ENCODE results near the gene YAE1.

Gene YAE1

DNA sequence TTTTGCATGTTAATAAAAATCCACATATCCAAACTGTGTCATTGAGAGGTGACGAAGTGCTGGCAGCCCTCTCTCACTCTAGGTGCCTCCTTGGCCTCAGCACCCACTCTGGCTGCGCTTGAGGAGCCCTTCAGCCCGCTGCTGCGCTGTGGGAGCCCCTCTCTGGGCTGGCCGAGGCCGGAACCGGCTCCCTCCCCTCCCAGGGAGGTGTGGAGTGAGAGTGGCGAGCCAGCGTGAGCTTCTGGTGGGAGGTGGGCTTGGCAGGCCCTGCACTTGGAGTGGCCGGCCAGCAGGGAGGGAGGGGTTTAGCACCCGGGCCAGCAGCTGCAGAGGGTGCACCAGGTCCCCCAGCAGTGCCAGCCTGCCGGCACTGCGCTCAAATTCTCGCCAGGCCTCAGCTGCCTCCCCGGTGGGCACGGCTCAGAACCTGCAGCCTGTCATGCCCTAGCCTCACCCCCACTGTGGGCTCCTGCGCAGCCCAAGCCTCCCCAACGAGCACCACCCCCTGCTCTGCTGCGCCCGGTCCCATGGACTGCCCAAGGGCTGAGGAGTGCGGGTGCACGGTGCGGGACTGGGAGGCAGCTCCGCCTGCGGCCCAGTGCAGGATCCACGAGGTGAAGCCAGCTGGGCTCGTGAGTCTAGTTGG lies 11.1 kb downstream of the YAE1 start:
- ATAC-seq (no peak), DNase-seq (no peak)
- Mint-ChIP-seq H3K36me3 (ENCODE audit: low read depth) (peaks cover 2% of the 10 kb centered on the region), H3K27ac (no peak overlapping the region), H3K27me3 (no peaks in the 10 kb centered on the region), H3K9me3 (no peaks in the 10 kb centered on the region), H3K4me1 (peaks cover 7% of the 10 kb centered on the region), H3K4me3 (no peak overlapping the region)

DNA sequence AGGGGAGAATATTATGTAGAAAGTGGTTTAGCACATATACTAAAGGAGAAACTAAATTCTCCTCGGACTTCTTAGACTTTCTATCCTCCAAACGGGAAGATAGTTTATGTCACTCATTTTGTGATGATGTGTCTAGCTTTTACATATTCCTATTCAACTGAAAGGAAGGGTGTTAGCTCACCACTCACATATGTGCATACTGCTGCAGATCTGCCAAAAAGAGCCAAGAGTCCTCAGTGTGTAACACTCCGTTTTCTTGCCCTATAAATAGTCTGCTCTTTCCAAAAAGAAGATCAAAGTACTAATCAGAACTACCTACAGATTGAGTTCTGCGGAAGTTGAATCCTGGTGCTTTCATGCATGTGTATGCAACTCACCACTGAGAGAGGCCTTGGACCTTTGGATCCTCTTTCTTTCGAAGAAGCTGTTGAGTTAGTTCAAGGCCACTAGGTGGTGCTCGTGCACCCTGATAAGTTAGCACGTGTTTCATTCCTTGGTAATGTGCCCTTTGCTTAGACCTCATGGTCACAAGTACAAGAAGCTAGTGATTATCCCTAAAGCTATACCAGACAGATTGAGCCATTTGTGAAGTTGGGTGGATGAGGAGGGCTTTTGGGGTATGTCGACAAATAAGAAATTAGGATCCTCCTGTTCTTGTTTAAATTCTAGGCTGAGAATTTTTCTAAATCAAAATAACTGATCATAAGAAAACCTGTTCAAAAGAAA lies 14.1 kb downstream of the YAE1 start:
- peak; percentile 83 for ATAC-seq
- peak overlapping the region; percentile 67 for H3K27ac Mint-ChIP-seq

GRCh38 chr7:39582536-39582935 lies 16.3 kb downstream of the YAE1 start:
- H3K27ac Mint-ChIP-seq: no peak overlapping the region
- DNase-seq (no peak), ATAC-seq (no peak)
- H3K9me3 Mint-ChIP-seq: no peaks in the 10 kb centered on the region
- H3K4me1 Mint-ChIP-seq: peaks cover 16% of the 10 kb centered on the region
- no peak overlapping the region for H3K4me3 Mint-ChIP-seq
- peaks cover 2% of the 10 kb centered on the region for H3K36me3 Mint-ChIP-seq (ENCODE audit: low read depth)
- no peaks in the 10 kb centered on the region for H3K27me3 Mint-ChIP-seq

More for the DNA sequence above, 14.1 kb downstream of the YAE1 start:
- no peak overlapping the region for H3K4me3 Mint-ChIP-seq
- peaks cover 2% of the 10 kb centered on the region for H3K36me3 Mint-ChIP-seq (ENCODE audit: low read depth)
- peaks cover 7% of the 10 kb centered on the region for H3K4me1 Mint-ChIP-seq
- H3K9me3 Mint-ChIP-seq: no peaks in the 10 kb centered on the region
- peak; percentile 76 for DNase-seq
- H3K27me3 Mint-ChIP-seq: no peaks in the 10 kb centered on the region

GRCh38 chr7:39583539-39583938 lies 17.3 kb downstream of the YAE1 start:
- Mint-ChIP-seq H3K27ac (no peak overlapping the region), H3K9me3 (no peaks in the 10 kb centered on the region), H3K4me1 (peaks cover 22% of the 10 kb centered on the region), H3K4me3 (no peak overlapping the region), H3K27me3 (no peaks in the 10 kb centered on the region), H3K36me3 (ENCODE audit: low read depth) (peaks cover 1% of the 10 kb centered on the region)
- no peak for DNase-seq
- ATAC-seq: no peak

- Mint-ChIP-seq H3K27me3 (peaks cover 2% of the 10 kb centered on the region), H3K27ac (no peak overlapping the region), H3K4me1 (peaks cover 47% of the 10 kb centered on the region), H3K4me3 (no peak overlapping the region), H3K36me3 (ENCODE audit: low read depth) (no peaks in the 10 kb centered on the region), H3K9me3 (no peaks in the 10 kb centered on the region)
- ATAC-seq (no peak), DNase-seq (no peak)
These were observed 21.2 kb downstream of the YAE1 start for GRCh38 chr7:39587393-39587792.

DNA sequence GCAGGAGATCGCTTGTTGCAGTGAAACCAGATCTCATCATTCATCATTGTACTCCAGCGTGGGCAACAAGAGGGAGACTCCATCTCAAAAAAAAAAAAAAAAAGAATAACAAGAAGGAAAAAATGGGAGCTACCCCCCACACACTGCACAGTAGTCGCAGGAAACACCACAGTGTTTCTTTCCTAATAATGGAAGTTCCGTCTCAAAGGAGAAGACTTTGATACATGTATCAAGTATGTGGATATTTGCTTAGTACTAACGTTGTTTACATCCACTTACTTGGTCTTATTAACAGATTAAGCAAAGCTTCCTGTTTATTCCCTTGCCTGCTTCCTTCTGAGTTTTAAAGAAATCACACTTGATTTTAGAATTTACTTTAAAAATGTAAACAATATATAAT lies 22.2 kb downstream of the YAE1 start:
- ATAC-seq: no peak
- no peak overlapping the region for H3K27ac Mint-ChIP-seq
- H3K4me1 Mint-ChIP-seq: peaks cover 55% of the 10 kb centered on the region
- H3K27me3 Mint-ChIP-seq: peaks cover 2% of the 10 kb centered on the region
- no peaks in the 10 kb centered on the region for H3K36me3 Mint-ChIP-seq (ENCODE audit: low read depth)
- H3K9me3 Mint-ChIP-seq: no peaks in the 10 kb centered on the region
- no peak for DNase-seq
- H3K4me3 Mint-ChIP-seq: no peak overlapping the region

GRCh38 chr7:39589323-39590111 lies 23.3 kb downstream of the YAE1 start:
- Mint-ChIP-seq H3K4me1 (peaks cover 59% of the 10 kb centered on the region), H3K27ac (peak overlapping the region; percentile 74), H3K4me3 (peak overlapping the region; percentile 37), H3K27me3 (peaks cover 2% of the 10 kb centered on the region), H3K36me3 (ENCODE audit: low read depth) (no peaks in the 10 kb centered on the region), H3K9me3 (no peaks in the 10 kb centered on the region)
- DNase-seq (peak; percentile 71), ATAC-seq (peak; percentile 94)

GRCh38 chr7:39592586-39592985 lies 26.4 kb downstream of the YAE1 start:
- H3K4me1 Mint-ChIP-seq: peaks cover 49% of the 10 kb centered on the region
- ATAC-seq: peak; percentile 67
- peaks cover 2% of the 10 kb centered on the region for H3K27me3 Mint-ChIP-seq
- H3K4me3 Mint-ChIP-seq: peak overlapping the region; percentile 35
- H3K9me3 Mint-ChIP-seq: no peaks in the 10 kb centered on the region
- peak overlapping the region; percentile 83 for H3K27ac Mint-ChIP-seq
- no peak for DNase-seq
- H3K36me3 Mint-ChIP-seq (ENCODE audit: low read depth): no peaks in the 10 kb centered on the region

DNA sequence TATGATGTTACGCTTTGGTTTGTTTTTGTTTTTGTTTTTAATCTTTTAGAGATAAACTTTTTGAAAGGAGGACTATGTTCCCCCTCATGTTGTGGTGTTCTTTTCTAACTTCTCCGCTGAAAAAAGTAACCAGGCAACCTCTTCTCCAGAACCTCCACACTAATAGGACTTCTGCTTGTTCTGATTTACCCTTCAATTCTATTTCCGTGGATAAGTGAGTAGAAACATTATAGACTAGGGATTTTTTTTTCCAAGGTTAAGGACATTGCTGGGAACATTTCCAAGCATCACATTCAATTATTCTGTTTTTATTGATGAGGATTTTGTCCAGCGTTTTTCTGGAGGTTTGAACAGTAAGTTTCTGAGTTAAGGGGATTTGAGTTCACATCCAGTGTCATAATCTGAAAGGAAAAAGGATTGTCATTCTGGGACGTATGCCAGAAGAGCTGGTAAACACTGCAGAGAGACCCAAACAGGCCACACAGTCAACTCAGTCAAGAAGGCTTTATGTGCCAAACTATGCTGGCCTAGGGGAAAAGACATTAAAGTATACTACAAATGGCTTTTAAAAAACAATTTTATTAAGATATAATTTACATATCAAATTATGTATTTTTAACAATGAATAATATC lies 28.9 kb downstream of the YAE1 start:
- H3K36me3 Mint-ChIP-seq (ENCODE audit: low read depth): no peaks in the 10 kb centered on the region
- no peak for ATAC-seq

DNA sequence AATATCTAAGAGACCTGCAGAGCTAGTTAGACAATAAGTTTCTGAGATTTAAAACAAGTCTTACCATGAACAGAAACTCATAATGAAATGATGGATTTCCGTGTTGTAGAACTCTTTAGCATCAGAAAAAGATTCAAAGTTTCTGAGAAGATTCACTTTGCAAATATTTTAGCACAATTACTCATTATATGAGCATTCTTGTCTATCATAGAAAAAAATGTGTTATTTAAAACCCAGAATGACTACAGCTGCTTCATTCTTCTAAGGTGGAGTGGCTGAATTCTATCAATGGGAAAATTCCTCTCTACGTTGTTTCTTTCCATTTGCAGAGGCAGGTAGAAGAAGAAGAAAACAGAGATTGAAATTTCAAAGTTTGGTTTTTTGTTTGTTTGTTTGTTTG lies 36.1 kb downstream of the YAE1 start:
- ATAC-seq (no peak), DNase-seq (no peak)
- Mint-ChIP-seq H3K9me3 (peaks cover 6% of the 10 kb centered on the region), H3K4me3 (no peak overlapping the region), H3K36me3 (ENCODE audit: low read depth) (no peaks in the 10 kb centered on the region), H3K4me1 (peaks cover 36% of the 10 kb centered on the region), H3K27ac (no peak overlapping the region), H3K27me3 (no peaks in the 10 kb centered on the region)

More for the DNA sequence above, 28.9 kb downstream of the YAE1 start:
- Mint-ChIP-seq H3K9me3 (no peaks in the 10 kb centered on the region), H3K27me3 (no peaks in the 10 kb centered on the region), H3K4me1 (peaks cover 33% of the 10 kb centered on the region), H3K4me3 (no peak overlapping the region), H3K27ac (no peak overlapping the region)
- no peak for DNase-seq

DNA sequence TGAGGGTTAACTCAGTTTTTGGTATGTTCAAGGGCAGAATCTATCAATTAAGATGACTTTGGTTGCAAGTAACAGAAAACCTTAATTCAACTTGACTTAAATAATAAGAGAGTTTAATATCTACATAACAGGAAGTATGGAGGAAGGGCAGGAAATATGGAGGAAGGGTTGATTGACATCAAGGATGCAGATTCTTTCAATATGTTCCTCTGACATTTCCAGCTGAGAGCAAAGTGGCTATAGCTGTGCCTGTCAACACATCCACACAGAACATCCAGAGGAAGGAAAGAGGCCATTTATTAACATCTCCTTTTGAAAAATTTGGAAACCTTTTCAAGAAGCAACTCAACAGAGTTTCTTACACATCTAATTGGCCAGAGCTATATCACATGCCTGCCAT lies 37.7 kb downstream of the YAE1 start:
- peaks cover 6% of the 10 kb centered on the region for H3K9me3 Mint-ChIP-seq
- H3K27ac Mint-ChIP-seq: no peak overlapping the region
- ATAC-seq (no peak), DNase-seq (no peak)
- no peaks in the 10 kb centered on the region for H3K27me3 Mint-ChIP-seq
- no peak overlapping the region for H3K4me3 Mint-ChIP-seq
- H3K36me3 Mint-ChIP-seq (ENCODE audit: low read depth): no peaks in the 10 kb centered on the region
- H3K4me1 Mint-ChIP-seq: peaks cover 44% of the 10 kb centered on the region

GRCh38 chr7:39605087-39605486 lies 38.9 kb downstream of the YAE1 start:
- peak overlapping the region; percentile 13 for H3K27ac Mint-ChIP-seq
- DNase-seq (no peak), ATAC-seq (peak; percentile 86)
- peaks cover 54% of the 10 kb centered on the region for H3K4me1 Mint-ChIP-seq
- H3K4me3 Mint-ChIP-seq: no peak overlapping the region
- H3K9me3 Mint-ChIP-seq: peaks cover 6% of the 10 kb centered on the region
- H3K36me3 Mint-ChIP-seq (ENCODE audit: low read depth): no peaks in the 10 kb centered on the region
- no peaks in the 10 kb centered on the region for H3K27me3 Mint-ChIP-seq

- H3K4me3 Mint-ChIP-seq: no peak overlapping the region
- H3K27ac Mint-ChIP-seq: no peak overlapping the region
- H3K4me1 Mint-ChIP-seq: peaks cover 59% of the 10 kb centered on the region
- H3K27me3 Mint-ChIP-seq: peaks cover 4% of the 10 kb centered on the region
- H3K9me3 Mint-ChIP-seq: peaks cover 6% of the 10 kb centered on the region
- H3K36me3 Mint-ChIP-seq (ENCODE audit: low read depth): no peaks in the 10 kb centered on the region
- ATAC-seq (no peak), DNase-seq (no peak)
These were observed 40.1 kb downstream of the YAE1 start for GRCh38 chr7:39606352-39606751.

DNA sequence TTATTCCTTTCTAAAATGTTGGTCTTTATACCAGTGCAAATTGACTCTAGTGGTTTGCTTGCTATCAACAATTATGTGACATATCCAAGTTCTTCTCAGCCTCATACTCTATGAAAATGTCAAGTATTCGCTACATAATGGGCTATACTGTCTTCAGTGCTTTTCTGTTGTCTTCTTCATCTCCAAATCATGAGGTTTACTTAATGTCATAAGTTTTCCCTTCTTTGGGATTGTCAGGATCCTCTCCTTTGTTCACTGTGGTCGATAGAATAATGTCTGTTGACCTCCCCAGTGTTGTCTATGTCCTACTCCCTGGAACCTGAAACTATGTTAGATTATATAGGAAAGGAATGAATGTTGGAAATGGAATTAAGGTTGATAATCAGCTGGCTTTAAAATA lies 40.7 kb downstream of the YAE1 start:
- DNase-seq (no peak), ATAC-seq (no peak)
- Mint-ChIP-seq H3K4me3 (no peak overlapping the region), H3K27me3 (peaks cover 4% of the 10 kb centered on the region), H3K36me3 (ENCODE audit: low read depth) (no peaks in the 10 kb centered on the region), H3K9me3 (peaks cover 6% of the 10 kb centered on the region), H3K4me1 (peaks cover 59% of the 10 kb centered on the region), H3K27ac (no peak overlapping the region)

Measured in activated naive CD8-positive, alpha-beta T cell treated with anti-CD3 and anti-CD28 coated beads, Interleukin-2, amount 50 U/mL, for 24 hours (primary cell).